Adrenal gland (tissue), 5 donors: Measurements from ENCODE around the gene RIMKLA.

ENCODE experiments used
- POLR2A ChIP-seq, 2 donors: fragments of 450-650 bp; IDR thresholded peaks; one replicate each; pipeline ENCODE4 v1.6.1; 2017; ENCODE audit warnings: antibody characterized with exemption in 2 of 2, mild to moderate bottlenecking in 2 of 2, moderate library complexity in 1 of 2
- TF ChIP-seq, protein P1 (sequence below), 6 experiments: fragments of 450-650 bp in 4 of 6; fragments of 200-600 bp in 2 of 6; sonication (generic) in 1 of 6; IDR thresholded peaks; 1 replicate in 5 of 6; 2 replicates in 1 of 6; pipeline versions ENCODE4 v1.5.1 to v1.8.0; 2016 to 2021; ENCODE audit warnings: antibody characterized with exemption in 6 of 6, mild to moderate bottlenecking in 2 of 6, moderate library complexity in 1 of 6
- donor health status: DM: no; HTN: no; CAD: no.

DNA sequence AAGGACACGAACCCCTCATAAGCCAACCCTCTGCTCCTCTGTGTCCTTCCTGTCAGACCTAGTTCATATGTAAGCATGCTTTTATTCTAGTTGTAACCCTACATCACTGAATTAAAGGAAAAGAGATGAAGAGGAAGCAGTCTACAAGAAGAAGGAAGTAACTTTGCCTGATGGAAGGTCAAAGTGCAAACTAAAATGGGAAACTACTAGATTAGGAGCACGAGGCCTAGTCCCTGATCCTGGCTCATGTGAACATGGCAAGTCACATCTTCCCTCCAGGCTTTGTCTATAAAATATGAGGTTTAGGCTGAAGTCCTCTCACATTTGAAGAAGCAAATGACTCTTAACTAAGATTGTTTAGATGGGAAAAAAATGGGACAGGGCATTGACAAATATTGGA is 62.1 kb downstream of the RIMKLA start:
- TF ChIP-seq, protein P1, sequence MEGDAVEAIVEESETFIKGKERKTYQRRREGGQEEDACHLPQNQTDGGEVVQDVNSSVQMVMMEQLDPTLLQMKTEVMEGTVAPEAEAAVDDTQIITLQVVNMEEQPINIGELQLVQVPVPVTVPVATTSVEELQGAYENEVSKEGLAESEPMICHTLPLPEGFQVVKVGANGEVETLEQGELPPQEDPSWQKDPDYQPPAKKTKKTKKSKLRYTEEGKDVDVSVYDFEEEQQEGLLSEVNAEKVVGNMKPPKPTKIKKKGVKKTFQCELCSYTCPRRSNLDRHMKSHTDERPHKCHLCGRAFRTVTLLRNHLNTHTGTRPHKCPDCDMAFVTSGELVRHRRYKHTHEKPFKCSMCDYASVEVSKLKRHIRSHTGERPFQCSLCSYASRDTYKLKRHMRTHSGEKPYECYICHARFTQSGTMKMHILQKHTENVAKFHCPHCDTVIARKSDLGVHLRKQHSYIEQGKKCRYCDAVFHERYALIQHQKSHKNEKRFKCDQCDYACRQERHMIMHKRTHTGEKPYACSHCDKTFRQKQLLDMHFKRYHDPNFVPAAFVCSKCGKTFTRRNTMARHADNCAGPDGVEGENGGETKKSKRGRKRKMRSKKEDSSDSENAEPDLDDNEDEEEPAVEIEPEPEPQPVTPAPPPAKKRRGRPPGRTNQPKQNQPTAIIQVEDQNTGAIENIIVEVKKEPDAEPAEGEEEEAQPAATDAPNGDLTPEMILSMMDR (IDR thresholded peaks at IDR 0.05), result no peak
- no peak for TF ChIP-seq POLR2A (IDR thresholded peaks at IDR 0.05)
